ENCODE data around the gene SLC46A2.

Gene SLC46A2

GRCh38 chr9:112884101-112884500 is 6.6 kb downstream of the SLC46A2 start:
- H3K4me2 ChIP-seq (ENCODE audit: low read length), result peak overlapping the region; percentile 33
- no peaks in the 10 kb centered on the region for H3K79me2 ChIP-seq (ENCODE audit: control insufficient read depth, insufficient read depth, low read length, poor library complexity)
- H2AFZ ChIP-seq (ENCODE audit: insufficient read depth, low read length, poor library complexity), result no peak overlapping the region
- H2BK12ac ChIP-seq (ENCODE audit: low read length), result no peak overlapping the region
- no peaks in the 10 kb centered on the region for H3K79me1 ChIP-seq (ENCODE audit: low read length)
- no peak overlapping the region for H3K18ac ChIP-seq (ENCODE audit: low read length)
- peak; percentile 20 to 70 for DNase-seq
- no peak overlapping the region for H4K8ac ChIP-seq (ENCODE audit: low read depth, low read length)
- H3K36me3 ChIP-seq (ENCODE audit: control insufficient read depth in 1 of 2, insufficient read depth in 2 of 2, low read length in 2 of 2), result no peaks in the 10 kb centered on the region
- peak overlapping the region; percentile 23 for H3K27ac ChIP-seq (ENCODE audit: low read depth, low read length)
- no CpG with 5 or more reads among the region's 6 CpGs for WGBS (ENCODE audit: extremely low coverage, insufficient coverage, insufficient read length)
- no peak overlapping the region for H3K4ac ChIP-seq (ENCODE audit: low read depth, low read length)
- H3K4me3 ChIP-seq (ENCODE audit: low read depth, low read length), result no peak overlapping the region
- H3K9ac ChIP-seq (ENCODE audit: low read length), result no peak overlapping the region
- no peak overlapping the region for H3K23ac ChIP-seq (ENCODE audit: low read length)
- no peak overlapping the region for H3K14ac ChIP-seq (ENCODE audit: low read length)
- no peak overlapping the region for H2BK5ac ChIP-seq (ENCODE audit: low read depth, low read length, poor library complexity)
- H3K9me3 ChIP-seq (ENCODE audit: insufficient read depth, low read depth, low read length), result peaks cover 1% of the 10 kb centered on the region
- H2AK5ac ChIP-seq (ENCODE audit: low read length), result no peak overlapping the region
- no peak overlapping the region for H4K91ac ChIP-seq (ENCODE audit: low read depth, low read length)
- no peak overlapping the region for H4K12ac ChIP-seq (ENCODE audit: low read depth, low read length)
- H3K4me1 ChIP-seq (ENCODE audit: control insufficient read depth in 1 of 2, insufficient read depth in 2 of 2, low read length in 2 of 2), result peaks cover 8 to 14% of the 10 kb centered on the region in 2 experiments
- H2BK120ac ChIP-seq (ENCODE audit: insufficient read depth, low read length, poor library complexity), result no peak overlapping the region
- no peaks in the 10 kb centered on the region for H3K27me3 ChIP-seq (ENCODE audit: insufficient read depth, low read length)

- H3K9ac ChIP-seq (ENCODE audit: low read length), result no peak overlapping the region
- no peaks in the 10 kb centered on the region for H3K79me2 ChIP-seq (ENCODE audit: control insufficient read depth, insufficient read depth, low read length, poor library complexity)
- H3K79me1 ChIP-seq (ENCODE audit: low read length), result no peaks in the 10 kb centered on the region
- H3K4ac ChIP-seq (ENCODE audit: low read depth, low read length), result no peak overlapping the region
- no peak overlapping the region for H3K14ac ChIP-seq (ENCODE audit: low read length)
- H3K4me2 ChIP-seq (ENCODE audit: low read length), result no peak overlapping the region
- no peak overlapping the region for H2AK5ac ChIP-seq (ENCODE audit: low read length)
- H2BK12ac ChIP-seq (ENCODE audit: low read length), result no peak overlapping the region
- H4K8ac ChIP-seq (ENCODE audit: low read depth, low read length), result no peak overlapping the region
- no peak overlapping the region for H2BK120ac ChIP-seq (ENCODE audit: insufficient read depth, low read length, poor library complexity)
- no peak overlapping the region for H2AFZ ChIP-seq (ENCODE audit: insufficient read depth, low read length, poor library complexity)
- no peak overlapping the region for H4K91ac ChIP-seq (ENCODE audit: low read depth, low read length)
- H3K27ac ChIP-seq (ENCODE audit: low read depth, low read length), result no peak overlapping the region
- no peak overlapping the region for H2BK5ac ChIP-seq (ENCODE audit: low read depth, low read length, poor library complexity)
- no peaks in the 10 kb centered on the region for H3K36me3 ChIP-seq (ENCODE audit: control insufficient read depth in 1 of 2, insufficient read depth in 2 of 2, low read length in 2 of 2)
- H3K4me3 ChIP-seq (ENCODE audit: low read depth, low read length), result no peak overlapping the region
- no peak overlapping the region for H3K18ac ChIP-seq (ENCODE audit: low read length)
- no CpG with 5 or more reads among the region's 7 CpGs for WGBS (ENCODE audit: extremely low coverage, insufficient coverage, insufficient read length)
- no peak overlapping the region for H3K23ac ChIP-seq (ENCODE audit: low read length)
- no peaks in the 10 kb centered on the region for H3K27me3 ChIP-seq (ENCODE audit: insufficient read depth, low read length)
- no peak overlapping the region for H4K12ac ChIP-seq (ENCODE audit: low read depth, low read length)
- peaks cover 8 to 14% of the 10 kb centered on the region in 2 experiments for H3K4me1 ChIP-seq (ENCODE audit: control insufficient read depth in 1 of 2, insufficient read depth in 2 of 2, low read length in 2 of 2)
- peak; percentile 77 to 80 for DNase-seq
- H3K9me3 ChIP-seq (ENCODE audit: insufficient read depth, low read depth, low read length), result peaks cover 1% of the 10 kb centered on the region
Observed at GRCh38 chr9:112881331-112881730, 9.3 kb downstream of the SLC46A2 start.

GRCh38 chr9:112880650-112881049 is 10.0 kb downstream of the SLC46A2 start:
- no peak overlapping the region for H4K12ac ChIP-seq (ENCODE audit: low read depth, low read length)
- no peak overlapping the region for H2AK5ac ChIP-seq (ENCODE audit: low read length)
- no peak for DNase-seq
- H3K79me2 ChIP-seq (ENCODE audit: control insufficient read depth, insufficient read depth, low read length, poor library complexity), result no peaks in the 10 kb centered on the region
- no peak overlapping the region for H3K23ac ChIP-seq (ENCODE audit: low read length)
- H2BK120ac ChIP-seq (ENCODE audit: insufficient read depth, low read length, poor library complexity), result no peak overlapping the region
- H3K4me2 ChIP-seq (ENCODE audit: low read length), result no peak overlapping the region
- no peaks in the 10 kb centered on the region for H3K36me3 ChIP-seq (ENCODE audit: control insufficient read depth in 1 of 2, insufficient read depth in 2 of 2, low read length in 2 of 2)
- no peak overlapping the region for H2AFZ ChIP-seq (ENCODE audit: insufficient read depth, low read length, poor library complexity)
- peaks cover 1% of the 10 kb centered on the region for H3K9me3 ChIP-seq (ENCODE audit: insufficient read depth, low read depth, low read length)
- H4K91ac ChIP-seq (ENCODE audit: low read depth, low read length), result no peak overlapping the region
- no peaks in the 10 kb centered on the region for H3K27me3 ChIP-seq (ENCODE audit: insufficient read depth, low read length)
- no peaks in the 10 kb centered on the region for H3K79me1 ChIP-seq (ENCODE audit: low read length)
- no peak overlapping the region for H3K27ac ChIP-seq (ENCODE audit: low read depth, low read length)
- H4K8ac ChIP-seq (ENCODE audit: low read depth, low read length), result no peak overlapping the region
- no peak overlapping the region for H2BK12ac ChIP-seq (ENCODE audit: low read length)
- H3K9ac ChIP-seq (ENCODE audit: low read length), result no peak overlapping the region
- no peak overlapping the region for H3K4ac ChIP-seq (ENCODE audit: low read depth, low read length)
- H3K4me3 ChIP-seq (ENCODE audit: low read depth, low read length), result no peak overlapping the region
- no CpG with 5 or more reads among the region's 1 CpG for WGBS (ENCODE audit: extremely low coverage, insufficient coverage, insufficient read length)
- peaks cover 8 to 14% of the 10 kb centered on the region in 2 experiments for H3K4me1 ChIP-seq (ENCODE audit: control insufficient read depth in 1 of 2, insufficient read depth in 2 of 2, low read length in 2 of 2)
- no peak overlapping the region for H3K18ac ChIP-seq (ENCODE audit: low read length)
- no peak overlapping the region for H2BK5ac ChIP-seq (ENCODE audit: low read depth, low read length, poor library complexity)
- H3K14ac ChIP-seq (ENCODE audit: low read length), result no peak overlapping the region

- no CpG with 5 or more reads among the region's 2 CpGs for WGBS (ENCODE audit: extremely low coverage, insufficient coverage, insufficient read length)
- Histone ChIP-seq H2AK5ac (ENCODE audit: low read length) (no peak overlapping the region), H2BK120ac (ENCODE audit: insufficient read depth, low read length, poor library complexity) (no peak overlapping the region), H3K18ac (ENCODE audit: low read length) (no peak overlapping the region), H3K27me3 (ENCODE audit: insufficient read depth, low read length) (no peaks in the 10 kb centered on the region), H3K23ac (ENCODE audit: low read length) (no peak overlapping the region), H4K12ac (ENCODE audit: low read depth, low read length) (no peak overlapping the region), H3K9me3 (ENCODE audit: insufficient read depth, low read depth, low read length) (peaks cover 1% of the 10 kb centered on the region), H3K27ac (ENCODE audit: low read depth, low read length) (no peak overlapping the region), H3K14ac (ENCODE audit: low read length) (no peak overlapping the region), H4K91ac (ENCODE audit: low read depth, low read length) (no peak overlapping the region), H2AFZ (ENCODE audit: insufficient read depth, low read length, poor library complexity) (no peak overlapping the region), H3K4me2 (ENCODE audit: low read length) (no peak overlapping the region), H4K8ac (ENCODE audit: low read depth, low read length) (no peak overlapping the region), H3K79me1 (ENCODE audit: low read length) (no peaks in the 10 kb centered on the region), H3K79me2 (ENCODE audit: control insufficient read depth, insufficient read depth, low read length, poor library complexity) (no peaks in the 10 kb centered on the region), H2BK12ac (ENCODE audit: low read length) (no peak overlapping the region), H2BK5ac (ENCODE audit: low read depth, low read length, poor library complexity) (no peak overlapping the region), H3K9ac (ENCODE audit: low read length) (no peak overlapping the region), H3K4me1 (ENCODE audit: control insufficient read depth in 1 of 2, insufficient read depth in 2 of 2, low read length in 2 of 2) (peaks cover 5 to 9% of the 10 kb centered on the region in 2 experiments), H3K4ac (ENCODE audit: low read depth, low read length) (no peak overlapping the region), H3K36me3 (ENCODE audit: control insufficient read depth in 1 of 2, insufficient read depth in 2 of 2, low read length in 2 of 2) (no peaks in the 10 kb centered on the region), H3K4me3 (ENCODE audit: low read depth, low read length) (no peak overlapping the region)
- no peak for DNase-seq
Observed at GRCh38 chr9:112878752-112879151, 11.9 kb downstream of the SLC46A2 start.

All from trophoblast cell (in vitro differentiated cells and primary cell).